ENCODE measurements around the gene ELOVL5. TPM values are rescaled to one million over a fixed set of nuclear protein-coding genes. Genes with fewer than 3 reads are reported as not detected.
A peak's percentile ranks its signal among the peaks of the same experiment; 100 is the strongest.

ELOVL5 gene
- polyA plus RNA-seq, 3 donors = 44.7 to 97.1 (median 69.5) TPM

- Histone ChIP-seq H3K4me3 (replicated peaks in 1 of 3; ENCODE audit: low read depth in 2 of 3, low read length in 3 of 3) (no peak overlapping the region), H3K9ac (ENCODE audit: insufficient read depth, low read length, poor library complexity, severe bottlenecking) (no peak overlapping the region), H3K79me2 (ENCODE audit: insufficient read depth, low read length) (peaks cover 23% of the 10 kb centered on the region), H3K36me3 (replicated peaks in 1 of 2; ENCODE audit: control insufficient read depth in 1 of 2, insufficient read depth in 2 of 2, low read length in 2 of 2) (peaks cover 34 to 67% of the 10 kb centered on the region in 2 donors), H2AFZ (ENCODE audit: insufficient read depth, low read depth, low read length, poor library complexity, severe bottlenecking) (no peak overlapping the region), H3K4me1 (ENCODE audit: control insufficient read depth in 1 of 2, insufficient read depth in 2 of 2, low read length in 2 of 2) (peaks cover 0 to 19% of the 10 kb centered on the region in 2 donors), H3K4me2 (replicated peaks; ENCODE audit: extremely low read depth, low read length, poor library complexity, severe bottlenecking) (no peak overlapping the region), H3K27ac (ENCODE audit: low read depth in 1 of 2, low read length in 2 of 2) (no peak overlapping the region), H3K9me3 (replicated peaks in 1 of 2; ENCODE audit: control insufficient read depth in 1 of 2, insufficient read depth in 1 of 2, low read length in 2 of 2) (no peaks in the 10 kb centered on the region), H4K20me1 (ENCODE audit: insufficient read depth, low read length) (peaks cover 4% of the 10 kb centered on the region), H3K27me3 (ENCODE audit: control insufficient read depth in 2 of 2, insufficient read depth in 2 of 2, low read length in 2 of 2) (no peaks in the 10 kb centered on the region)
- intact Hi-C loops (cut with micrococcal nuclease) = no loop called here
- H3K36me3 Mint-ChIP-seq = peaks cover 58 to 67% of the 10 kb centered on the region in 2 donors
- TF ChIP-seq, protein P1, sequence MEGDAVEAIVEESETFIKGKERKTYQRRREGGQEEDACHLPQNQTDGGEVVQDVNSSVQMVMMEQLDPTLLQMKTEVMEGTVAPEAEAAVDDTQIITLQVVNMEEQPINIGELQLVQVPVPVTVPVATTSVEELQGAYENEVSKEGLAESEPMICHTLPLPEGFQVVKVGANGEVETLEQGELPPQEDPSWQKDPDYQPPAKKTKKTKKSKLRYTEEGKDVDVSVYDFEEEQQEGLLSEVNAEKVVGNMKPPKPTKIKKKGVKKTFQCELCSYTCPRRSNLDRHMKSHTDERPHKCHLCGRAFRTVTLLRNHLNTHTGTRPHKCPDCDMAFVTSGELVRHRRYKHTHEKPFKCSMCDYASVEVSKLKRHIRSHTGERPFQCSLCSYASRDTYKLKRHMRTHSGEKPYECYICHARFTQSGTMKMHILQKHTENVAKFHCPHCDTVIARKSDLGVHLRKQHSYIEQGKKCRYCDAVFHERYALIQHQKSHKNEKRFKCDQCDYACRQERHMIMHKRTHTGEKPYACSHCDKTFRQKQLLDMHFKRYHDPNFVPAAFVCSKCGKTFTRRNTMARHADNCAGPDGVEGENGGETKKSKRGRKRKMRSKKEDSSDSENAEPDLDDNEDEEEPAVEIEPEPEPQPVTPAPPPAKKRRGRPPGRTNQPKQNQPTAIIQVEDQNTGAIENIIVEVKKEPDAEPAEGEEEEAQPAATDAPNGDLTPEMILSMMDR (IDR thresholded peaks at IDR 0.05) = no peak
- no peaks in the 10 kb centered on the region for H3K9me3 Mint-ChIP-seq
- peak overlapping the region in 2 of 7 donors; percentile 28 to 29 for H3K27ac Mint-ChIP-seq
- H3K4me1 Mint-ChIP-seq = peaks cover 28% of the 10 kb centered on the region
- no peaks in the 10 kb centered on the region for H3K27me3 Mint-ChIP-seq (ENCODE audit: low read depth in 3 of 3)
- no peak for DNase-seq
- 100% methylated on average over 1 of the region's 3 CpGs for WGBS (ENCODE audit: insufficient coverage)
- H3K4me3 Mint-ChIP-seq = no peak overlapping the region
These were observed 69.5 kb downstream of the ELOVL5 start for GRCh38 chr6:53279293-53279692.

DNA sequence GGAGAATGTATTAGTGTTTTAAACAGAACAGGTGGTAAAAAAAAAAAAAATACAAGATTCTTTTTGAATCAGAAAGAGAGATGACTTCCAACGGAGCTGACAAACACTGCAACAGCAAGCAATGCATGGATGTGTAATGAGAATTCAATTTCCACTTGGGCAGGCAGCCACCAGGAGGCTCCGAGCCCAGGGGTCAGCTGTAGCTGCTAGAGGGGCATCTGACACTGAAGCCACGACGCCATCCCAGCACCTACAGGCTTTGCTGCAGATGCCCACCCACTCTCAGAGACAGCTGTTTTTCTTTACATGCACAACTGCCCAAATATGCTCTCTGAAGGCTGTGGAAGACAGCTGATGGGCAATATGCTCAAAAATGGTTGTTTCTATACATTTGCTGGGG lies 75.4 kb downstream of the ELOVL5 start:
- intact Hi-C loops (cut with micrococcal nuclease) = no loop called here
- Histone ChIP-seq H3K4me3 (replicated peaks in 1 of 3; ENCODE audit: low read depth in 2 of 3, low read length in 3 of 3) (no peak overlapping the region), H3K27ac (ENCODE audit: low read depth in 1 of 2, low read length in 2 of 2) (peak overlapping the region in 1 of 2 donors; percentile 40)

More for the DNA sequence above, 75.4 kb downstream of the ELOVL5 start:
- Histone ChIP-seq H3K4me2 (replicated peaks; ENCODE audit: extremely low read depth, low read length, poor library complexity, severe bottlenecking) (no peak overlapping the region), H3K36me3 (replicated peaks in 1 of 2; ENCODE audit: control insufficient read depth in 1 of 2, insufficient read depth in 2 of 2, low read length in 2 of 2) (peaks cover 83 to 100% of the 10 kb centered on the region in 2 donors), H3K27me3 (ENCODE audit: control insufficient read depth in 2 of 2, insufficient read depth in 2 of 2, low read length in 2 of 2) (no peaks in the 10 kb centered on the region), H3K4me1 (ENCODE audit: control insufficient read depth in 1 of 2, insufficient read depth in 2 of 2, low read length in 2 of 2) (no peaks in the 10 kb centered on the region), H3K79me2 (ENCODE audit: insufficient read depth, low read length) (no peaks in the 10 kb centered on the region), H2AFZ (ENCODE audit: insufficient read depth, low read depth, low read length, poor library complexity, severe bottlenecking) (no peak overlapping the region), H3K9ac (ENCODE audit: insufficient read depth, low read length, poor library complexity, severe bottlenecking) (no peak overlapping the region), H3K9me3 (replicated peaks in 1 of 2; ENCODE audit: control insufficient read depth in 1 of 2, insufficient read depth in 1 of 2, low read length in 2 of 2) (no peaks in the 10 kb centered on the region), H4K20me1 (ENCODE audit: insufficient read depth, low read length) (no peaks in the 10 kb centered on the region)
- 100% methylated on average over 4 of the region's 4 CpGs for WGBS (ENCODE audit: insufficient coverage)
- Mint-ChIP-seq H3K36me3 (peaks cover 88 to 92% of the 10 kb centered on the region in 2 donors), H3K9me3 (no peaks in the 10 kb centered on the region), H3K4me3 (no peak overlapping the region), H3K27ac (peak overlapping the region in 1 of 7 donors; percentile 12), H3K4me1 (peaks cover 3% of the 10 kb centered on the region), H3K27me3 (ENCODE audit: low read depth in 3 of 3) (no peaks in the 10 kb centered on the region)
- TF ChIP-seq, protein P1 (IDR thresholded peaks at IDR 0.05) = no peak
- DNase-seq = no peak

All from CD14-positive monocyte (primary cell).